Measurements from ENCODE around the gene SLX4IP.

The SLX4IP gene

DNA sequence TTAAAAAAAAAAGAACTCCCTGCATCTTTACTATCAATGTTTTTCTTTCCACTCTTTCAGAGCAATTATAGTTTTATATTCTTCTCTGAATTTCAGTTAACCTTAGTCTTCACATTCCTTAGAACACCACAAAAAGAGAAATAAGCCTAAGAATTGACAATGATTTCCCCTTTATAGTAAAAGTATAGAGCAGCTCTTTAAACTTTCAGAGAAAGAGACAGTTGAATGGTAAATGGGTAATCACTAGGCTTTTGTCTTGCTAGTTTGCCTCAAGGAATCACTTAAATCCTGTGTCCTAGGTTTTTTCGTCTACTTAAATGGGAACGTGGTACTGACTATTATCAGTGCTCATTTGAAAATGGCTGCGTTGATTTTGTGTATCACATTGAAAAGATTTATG is 31.8 kb downstream of the SLX4IP start:
- DNase-seq (ENCODE audit: low read depth) = no peak

DNA sequence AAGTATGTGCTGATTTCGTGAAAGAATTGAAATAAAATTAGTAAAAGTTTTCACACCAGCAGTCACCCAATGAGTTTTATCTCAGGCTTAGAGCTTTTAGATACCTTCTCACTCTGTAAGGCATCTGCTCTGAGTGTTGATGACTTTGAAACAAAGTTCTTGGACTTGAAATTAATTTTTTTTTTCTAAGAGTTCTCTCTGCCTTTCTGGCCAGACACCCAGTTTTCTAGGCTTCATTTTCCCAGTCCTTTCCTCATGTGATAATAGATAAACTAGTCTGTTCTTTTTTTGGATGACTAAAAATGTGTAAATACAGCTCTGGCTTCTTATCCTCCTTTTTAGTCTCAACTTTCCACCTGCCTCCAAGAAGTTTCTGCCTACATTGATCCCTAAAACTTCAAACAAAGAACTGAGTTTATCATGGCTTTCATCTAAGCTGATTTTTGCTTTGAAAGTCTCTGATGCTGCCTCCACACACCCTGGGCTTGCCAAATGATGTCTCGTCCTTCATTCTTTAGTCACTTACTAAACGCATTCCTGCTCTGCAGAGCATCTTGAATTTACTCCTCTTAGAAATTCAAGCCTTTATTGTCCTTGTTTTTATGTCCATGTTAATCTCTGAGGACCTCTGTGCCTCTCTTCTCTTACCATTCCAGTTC is 32.7 kb downstream of the SLX4IP start:
- DNase-seq (ENCODE audit: low read depth) = no peak

DNA sequence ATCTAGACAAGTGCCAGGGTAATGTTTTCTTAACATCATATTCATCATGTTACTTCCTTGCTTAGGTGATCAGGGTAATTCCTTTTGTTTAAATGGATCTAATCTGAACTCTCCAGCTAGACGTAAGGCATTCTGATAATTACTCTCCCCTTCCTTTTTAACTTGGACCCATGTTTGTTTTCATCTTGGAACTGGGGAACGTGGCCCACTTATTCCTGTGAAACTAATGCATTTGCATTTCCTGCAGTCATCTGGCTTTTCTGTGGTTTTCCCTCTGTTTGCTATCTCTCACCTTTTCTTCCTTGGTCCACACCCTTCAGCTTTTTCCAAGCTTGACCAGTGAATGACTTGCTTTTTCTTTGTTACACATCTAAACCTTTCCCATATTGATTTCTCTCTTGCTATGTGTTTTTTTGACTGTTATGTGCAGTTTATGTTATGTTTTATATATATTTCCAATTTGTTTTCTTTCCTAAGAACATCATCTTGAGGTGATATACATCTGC is 33.3 kb downstream of the SLX4IP start:
- no peak for DNase-seq (ENCODE audit: low read depth)

DNA sequence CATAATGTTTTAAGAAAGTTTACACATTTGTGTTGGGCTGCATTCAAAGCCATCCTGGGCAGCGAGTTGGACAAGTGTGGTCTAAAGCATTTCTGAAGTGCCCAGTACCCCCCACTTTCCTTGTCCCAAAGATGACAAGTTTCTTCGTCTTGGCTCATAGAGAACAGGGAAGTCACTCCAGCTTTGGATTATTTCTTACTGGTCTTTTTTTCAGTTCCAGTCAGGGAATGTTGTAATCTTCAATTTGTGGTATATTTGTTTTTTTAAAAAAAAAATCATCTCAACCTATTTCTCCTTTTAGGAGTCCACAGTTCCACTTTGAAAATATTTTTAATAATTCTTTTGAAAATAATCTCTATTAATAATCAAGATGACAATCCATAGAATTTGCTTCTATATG is 34.0 kb downstream of the SLX4IP start:
- DNase-seq (ENCODE audit: low read depth) = no peak

DNA sequence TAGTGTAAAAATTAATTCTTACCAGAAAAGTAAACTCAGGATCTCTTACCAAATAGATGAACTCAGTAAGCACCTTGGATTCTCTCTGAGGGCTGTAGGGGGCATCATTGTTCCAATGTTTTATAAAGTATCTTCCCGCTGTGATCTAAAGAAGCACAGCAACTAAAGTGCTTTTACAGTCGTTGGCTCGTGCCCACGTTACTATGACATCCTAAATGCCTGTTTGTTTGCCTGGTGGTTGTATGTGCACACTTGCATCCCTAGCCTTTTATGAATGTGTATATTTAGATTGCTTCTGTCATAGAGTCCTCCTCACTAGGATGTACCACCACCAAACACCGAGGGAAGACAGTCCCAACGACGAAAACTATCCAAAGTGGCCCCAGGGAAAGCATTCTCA is 34.5 kb downstream of the SLX4IP start:
- DNase-seq (ENCODE audit: low read depth) = peak; percentile 75

DNA sequence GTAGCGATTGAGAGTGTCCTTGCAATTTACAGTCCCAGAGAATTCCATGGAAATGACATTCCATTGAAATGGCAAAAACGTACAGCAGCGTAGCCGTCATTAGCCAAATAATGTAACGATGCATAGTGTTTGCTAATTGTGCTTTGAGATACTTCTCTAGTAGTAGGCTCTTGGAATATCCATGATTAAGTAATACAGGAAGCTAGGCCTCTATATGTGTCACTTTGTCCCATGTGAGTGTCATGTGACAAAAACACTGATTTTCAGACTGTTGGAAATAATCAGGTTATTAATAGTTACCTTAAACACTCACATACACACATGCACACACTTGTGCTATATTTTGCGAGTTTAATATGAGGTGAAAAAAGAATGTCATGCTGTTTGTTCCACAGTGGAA is 35.2 kb downstream of the SLX4IP start:
- no peak for DNase-seq (ENCODE audit: low read depth)

DNA sequence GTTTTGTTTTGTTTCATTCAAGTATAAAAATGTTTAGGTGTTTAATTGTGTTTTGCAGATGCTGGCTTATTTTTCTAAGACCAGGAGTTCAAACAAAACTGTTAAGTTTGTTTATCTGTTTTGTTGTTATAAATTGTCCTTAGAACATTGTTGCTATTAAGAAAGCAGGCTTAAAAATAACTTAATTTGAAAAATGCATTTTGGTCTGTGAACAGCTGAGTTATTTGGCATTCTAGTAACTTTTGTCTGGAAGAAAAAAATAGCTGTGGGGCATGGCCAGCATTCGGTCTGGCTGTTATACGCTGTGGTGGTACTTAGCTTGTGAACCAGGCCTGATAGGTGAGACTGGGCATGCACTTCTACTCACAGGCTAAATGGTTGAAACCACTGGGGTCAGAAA is 37.8 kb downstream of the SLX4IP start:
- DNase-seq (ENCODE audit: low read depth) = no peak

DNA sequence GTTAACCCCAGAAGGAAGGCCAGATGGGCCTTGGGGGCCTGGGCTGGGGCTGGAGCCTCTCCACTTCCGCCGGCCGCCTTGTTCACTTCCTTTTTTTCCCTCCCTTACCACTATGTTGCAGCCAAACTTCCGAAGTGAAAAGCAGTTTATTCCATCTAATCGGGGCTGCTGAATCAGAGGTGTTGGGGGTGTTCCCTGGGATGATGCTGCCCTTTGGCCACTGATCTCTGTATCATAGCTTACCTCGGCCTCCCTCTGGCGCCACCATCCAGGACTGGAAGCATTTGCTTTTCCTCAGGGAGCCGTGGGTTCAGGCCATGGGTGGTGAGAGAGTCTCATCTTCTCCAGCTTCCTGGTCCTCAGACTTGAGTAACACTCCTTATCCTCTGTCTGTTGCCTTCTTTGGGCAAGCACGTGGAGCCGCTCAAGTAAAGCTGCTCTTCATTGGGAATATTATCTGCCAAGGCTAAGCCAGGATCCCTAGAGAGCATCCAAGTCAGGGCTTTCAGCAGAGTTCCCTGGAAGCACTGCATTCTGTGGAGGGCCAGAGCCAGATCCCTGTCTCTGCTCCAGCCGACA is 39.6 kb downstream of the SLX4IP start:
- DNase-seq (ENCODE audit: low read depth) = no peak

DNA sequence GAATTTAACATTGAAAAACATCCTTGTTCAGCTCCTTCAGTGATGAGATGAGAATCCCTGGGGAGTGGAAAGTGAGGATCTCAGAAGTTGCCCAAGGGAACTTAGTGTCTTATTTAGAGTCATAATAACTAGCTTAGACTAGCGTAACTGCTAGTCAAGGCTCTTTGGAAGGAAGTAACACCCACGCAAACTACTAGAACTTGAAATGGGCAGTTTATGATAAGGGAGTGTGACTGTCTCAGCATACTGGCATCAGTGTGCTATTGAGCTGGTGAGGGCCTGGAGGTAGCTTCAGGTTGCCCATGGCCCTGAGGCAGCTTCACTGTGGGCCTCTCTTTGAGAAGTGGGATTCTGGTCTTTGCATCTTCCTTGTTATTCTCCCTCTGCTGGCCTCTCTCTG is 40.1 kb downstream of the SLX4IP start:
- DNase-seq (ENCODE audit: low read depth) = no peak

DNA sequence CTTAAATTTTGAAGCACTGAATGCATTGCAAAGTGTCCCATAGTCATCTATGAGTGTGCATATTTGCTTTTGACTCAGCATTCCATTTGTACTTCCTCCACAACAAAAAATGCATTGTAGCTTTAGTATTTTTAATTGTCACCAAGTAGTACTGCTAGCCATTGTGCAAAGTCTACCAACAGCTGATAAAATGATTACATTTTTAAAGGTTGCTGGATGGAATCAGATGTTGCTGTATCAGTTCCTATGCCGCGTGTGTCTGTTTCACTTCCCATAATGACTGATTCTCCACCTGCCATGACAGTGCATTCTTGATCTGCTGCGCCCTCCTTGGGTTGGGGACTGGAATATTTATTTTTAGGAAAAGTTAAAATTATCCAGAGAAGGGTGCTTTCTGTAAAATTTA is 41.2 kb downstream of the SLX4IP start:
- DNase-seq (ENCODE audit: low read depth) = peak; percentile 46

DNA sequence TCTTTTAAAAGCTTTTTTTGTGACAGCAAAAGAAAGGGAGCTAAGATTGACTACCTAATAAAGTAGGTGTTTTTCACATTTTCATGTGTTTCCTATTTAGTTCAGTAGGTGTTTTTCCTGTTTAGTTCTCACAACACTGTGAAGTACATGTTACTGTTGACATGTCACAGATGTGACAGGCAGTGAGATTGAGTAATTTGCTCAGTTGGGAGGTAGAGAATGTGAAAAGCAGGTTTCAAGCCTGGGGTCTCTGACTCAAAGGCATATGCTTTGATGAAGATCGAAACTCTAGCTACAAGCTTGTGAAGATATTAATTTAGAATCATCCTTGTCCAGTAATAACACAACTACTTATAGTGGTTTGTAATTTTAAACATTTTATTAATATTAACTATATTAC is 43.1 kb downstream of the SLX4IP start:
- no peak for DNase-seq (ENCODE audit: low read depth)

DNA sequence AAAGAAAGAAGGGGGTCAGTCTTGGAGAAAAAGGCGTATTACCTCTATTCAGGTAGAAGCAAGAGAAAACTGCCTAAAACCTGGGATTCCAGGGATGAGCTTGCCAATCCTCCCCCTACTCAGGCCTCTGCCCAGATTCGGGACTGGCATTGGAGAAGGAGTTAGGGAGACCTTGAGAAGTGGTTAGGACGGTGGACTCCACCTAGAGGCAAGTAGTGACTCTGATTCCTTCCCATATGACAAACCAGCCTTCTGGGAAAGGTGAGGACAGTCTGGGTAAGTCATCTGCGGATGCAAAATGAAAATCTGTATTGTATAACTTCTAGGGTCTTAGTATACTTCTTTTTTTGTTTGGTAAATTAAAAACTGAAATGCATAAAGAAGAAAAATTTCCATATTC is 43.8 kb downstream of the SLX4IP start:
- no peak for DNase-seq (ENCODE audit: low read depth)

DNA sequence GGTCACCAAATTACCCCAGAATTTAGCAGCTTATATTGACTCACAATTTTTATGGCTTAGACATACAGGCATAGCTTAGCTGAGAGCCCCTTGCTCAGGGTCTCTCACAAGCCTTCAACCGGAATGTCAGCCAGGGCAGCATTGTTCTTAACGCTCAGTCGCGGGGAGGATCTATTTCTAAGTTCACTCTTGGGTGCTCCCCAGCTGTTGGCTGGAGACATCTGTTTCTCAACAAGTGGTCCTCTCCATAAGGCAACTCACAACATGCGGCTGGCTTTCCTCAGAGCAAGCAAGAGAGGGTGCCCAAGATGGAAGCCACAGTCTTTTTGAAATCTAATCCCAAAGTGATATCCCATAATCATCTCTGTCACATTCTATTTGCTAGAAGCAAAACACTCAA is 46.6 kb downstream of the SLX4IP start:
- DNase-seq (ENCODE audit: low read depth) = no peak

DNA sequence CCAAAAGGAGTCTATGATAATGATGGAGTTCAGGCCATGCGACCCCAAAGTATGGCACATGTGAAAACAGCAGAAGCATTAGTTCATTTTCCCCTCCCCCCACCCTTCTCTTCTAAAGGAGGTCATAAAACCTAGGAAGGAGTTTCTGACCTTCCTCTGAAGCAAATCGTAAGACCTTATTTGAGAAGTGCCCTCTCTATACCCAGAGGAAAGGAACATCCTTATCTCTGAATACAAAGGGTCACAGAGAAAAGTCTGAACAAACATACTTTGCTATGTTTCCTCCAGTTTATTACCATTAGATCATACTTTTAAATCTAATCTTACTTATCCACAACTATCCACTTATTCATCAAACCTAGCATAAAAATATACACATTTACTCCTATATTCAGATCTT is 48.6 kb downstream of the SLX4IP start:
- DNase-seq (ENCODE audit: low read depth) = no peak

DNA sequence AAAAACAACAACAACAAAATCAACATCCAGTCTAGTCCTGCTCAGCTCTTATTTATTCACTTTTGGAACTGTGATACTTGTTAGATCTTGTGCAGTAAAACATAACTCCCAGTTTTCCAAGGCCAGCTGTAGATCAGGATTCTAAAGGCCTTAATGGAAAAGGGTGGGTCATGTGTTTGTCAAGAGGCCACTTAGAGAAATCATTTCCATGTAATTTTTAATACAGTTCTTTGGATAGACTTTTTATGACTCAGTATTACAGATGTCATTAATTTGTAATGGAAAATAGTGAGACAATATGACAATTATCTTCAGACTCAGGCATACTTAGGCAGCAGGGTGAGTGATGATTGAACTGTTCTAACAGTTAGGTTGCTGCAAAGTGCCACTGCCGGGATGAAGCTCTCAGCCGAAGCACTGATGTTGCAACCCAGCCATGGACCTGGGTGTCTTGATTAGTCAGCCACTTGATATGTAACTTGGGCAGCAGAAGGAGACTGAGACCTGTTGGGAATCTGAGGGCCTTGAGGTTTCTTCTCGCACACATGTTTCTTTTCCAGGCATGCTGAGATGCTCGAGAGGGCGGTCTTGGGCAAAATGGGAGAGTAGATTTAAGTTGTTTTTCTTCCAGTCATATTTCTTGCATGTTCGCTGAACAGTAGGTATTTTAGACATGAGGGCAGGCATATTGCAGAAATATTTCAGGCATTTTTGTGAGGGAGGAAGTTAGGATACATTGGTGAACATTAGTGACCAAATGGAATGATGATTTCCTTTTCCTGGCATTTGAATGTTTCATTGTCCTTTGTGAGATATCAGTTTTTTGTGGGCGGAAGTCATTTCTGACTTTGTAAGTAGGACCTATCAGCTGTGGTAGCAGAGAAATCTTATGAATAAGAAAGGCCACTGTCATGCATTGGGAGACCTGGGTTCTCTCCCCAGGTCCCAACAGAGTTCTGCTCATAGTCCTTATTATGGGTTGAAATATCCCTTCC is 52.3 kb downstream of the SLX4IP start:
- peak; percentile 61 for DNase-seq (ENCODE audit: low read depth)

DNA sequence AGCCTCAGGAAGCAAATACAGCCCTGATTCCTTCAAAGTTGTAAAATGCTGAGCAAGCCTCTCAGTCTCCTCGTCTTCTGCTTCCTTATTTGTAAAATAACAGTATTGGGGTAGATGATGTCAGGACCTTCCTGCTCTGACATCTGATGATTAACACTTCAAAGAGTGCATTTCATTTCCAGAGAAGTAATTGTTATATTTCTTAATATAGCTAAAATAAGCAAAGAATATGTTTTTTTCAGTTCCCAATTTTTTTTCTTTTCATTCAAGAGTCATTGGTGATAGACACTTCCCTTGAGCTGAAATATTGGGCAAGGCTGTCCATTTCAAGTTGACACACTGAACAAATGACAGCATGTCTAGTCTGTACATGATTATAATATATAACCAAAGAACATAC is 53.4 kb downstream of the SLX4IP start:
- no peak for DNase-seq (ENCODE audit: low read depth)

DNA sequence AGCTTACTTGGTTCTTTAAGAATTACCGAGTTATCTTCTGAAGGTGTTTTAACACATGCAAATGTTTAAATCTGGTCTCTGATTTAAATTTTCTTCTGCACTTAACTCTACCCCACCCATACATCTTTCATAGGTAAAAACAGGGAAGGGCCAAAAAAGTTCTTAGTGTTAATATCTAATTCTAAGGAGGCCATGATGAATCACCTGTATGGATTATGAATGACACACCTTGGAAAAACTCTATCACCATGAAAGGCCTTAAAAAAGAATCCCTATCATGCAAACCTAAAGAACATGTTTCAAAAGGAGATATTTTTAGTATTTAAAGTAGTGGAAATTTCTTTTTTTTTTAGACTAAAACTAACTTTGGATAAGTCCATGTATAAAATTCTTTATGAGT is 54.7 kb downstream of the SLX4IP start:
- DNase-seq (ENCODE audit: low read depth) = no peak

DNA sequence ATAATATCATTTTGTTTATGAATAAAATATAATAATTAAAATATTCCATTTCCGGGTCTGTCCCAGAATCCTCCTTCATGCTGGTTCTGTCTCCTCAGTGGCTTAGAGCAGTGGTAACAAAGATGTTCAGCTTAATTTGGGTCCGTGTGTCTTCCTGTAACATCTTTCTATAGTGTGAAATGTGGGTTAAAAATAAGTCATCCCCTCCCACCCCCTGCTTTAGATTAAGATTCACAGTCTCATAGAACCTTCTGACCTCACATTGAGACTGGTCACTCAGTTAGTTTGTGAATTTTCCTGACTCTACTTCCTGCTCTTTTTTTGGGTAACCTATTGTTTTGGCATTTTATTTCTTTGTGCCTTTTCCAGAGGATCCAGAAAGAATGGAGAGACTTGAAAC is 55.2 kb downstream of the SLX4IP start:
- no peak for DNase-seq (ENCODE audit: low read depth)

DNA sequence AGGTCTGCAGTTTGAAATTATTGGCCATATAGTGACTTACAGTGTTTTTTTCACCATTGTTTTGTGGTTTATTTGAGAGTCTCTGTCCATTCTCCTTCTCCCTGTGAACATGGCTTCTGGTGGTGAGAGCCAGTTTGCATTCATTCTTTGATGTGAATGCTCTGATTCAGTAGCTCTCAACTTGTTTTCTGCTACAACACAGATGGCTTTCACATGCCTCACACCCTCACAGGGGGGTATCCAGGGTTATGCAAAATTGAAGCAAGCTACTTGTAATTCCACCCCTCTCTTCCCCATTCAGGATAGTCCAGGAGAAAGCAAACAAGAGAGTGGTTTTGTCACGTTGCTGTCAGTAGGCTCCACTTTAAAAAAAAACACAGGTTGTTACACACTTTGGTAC is 55.6 kb downstream of the SLX4IP start:
- DNase-seq (ENCODE audit: low read depth) = no peak

DNA sequence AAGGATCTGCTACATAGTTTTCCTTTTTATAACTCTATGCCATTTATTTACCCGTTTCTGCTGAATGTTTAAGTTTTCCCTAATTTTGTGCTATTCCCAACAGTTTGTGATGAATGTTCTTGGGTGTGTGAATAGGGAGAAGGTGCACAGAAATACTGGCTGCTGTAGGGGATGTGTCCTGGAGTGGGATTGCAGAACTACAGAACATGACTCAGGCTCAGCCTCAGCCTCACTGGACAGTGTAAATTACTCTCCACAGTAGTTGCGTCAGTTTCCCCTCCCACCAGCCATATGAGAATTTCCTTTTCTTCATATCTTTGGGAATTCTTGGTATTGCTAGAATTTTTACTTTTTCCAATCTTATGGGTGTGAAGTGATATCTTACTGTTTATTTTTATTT is 57.0 kb downstream of the SLX4IP start:
- peak; percentile 42 for DNase-seq (ENCODE audit: low read depth)

DNA sequence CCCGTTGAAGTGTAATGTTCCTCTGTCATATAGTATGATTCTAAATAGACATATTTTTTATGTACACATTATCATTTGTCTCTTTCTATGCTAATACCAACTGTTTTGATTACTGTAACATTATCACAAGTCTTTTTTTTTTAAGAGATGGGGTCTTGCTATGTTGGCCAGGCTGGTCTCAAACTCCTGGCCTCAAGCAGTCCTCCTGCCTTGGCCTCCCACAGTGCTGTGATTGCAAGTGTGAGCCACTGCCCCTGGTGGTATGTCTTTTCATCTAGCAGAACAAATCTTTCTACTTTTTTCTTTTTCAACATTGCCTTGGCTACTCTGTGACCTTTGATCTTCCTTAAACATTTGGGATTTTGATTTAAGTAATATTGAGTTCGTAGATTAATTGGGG is 57.7 kb downstream of the SLX4IP start:
- no peak for DNase-seq (ENCODE audit: low read depth)

DNA sequence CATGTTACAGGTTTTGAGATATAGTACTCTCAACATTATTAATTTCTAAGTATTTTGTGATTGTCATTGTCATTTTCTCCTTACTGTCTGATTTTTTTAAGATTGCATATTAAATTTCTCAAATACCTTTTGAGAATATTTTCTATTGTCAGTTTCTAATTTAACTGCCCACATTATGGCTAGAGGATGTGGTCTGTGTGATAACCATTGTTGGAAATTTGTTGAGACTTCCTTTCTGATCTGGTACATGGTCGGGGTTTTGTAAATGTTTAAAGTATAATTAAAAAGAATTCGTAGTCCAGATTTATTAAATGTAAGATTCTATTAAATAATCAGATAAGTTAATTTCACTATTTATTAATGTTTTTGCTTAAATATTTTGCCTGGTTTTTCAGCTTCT is 60.1 kb downstream of the SLX4IP start:
- no peak for DNase-seq (ENCODE audit: low read depth)

DNA sequence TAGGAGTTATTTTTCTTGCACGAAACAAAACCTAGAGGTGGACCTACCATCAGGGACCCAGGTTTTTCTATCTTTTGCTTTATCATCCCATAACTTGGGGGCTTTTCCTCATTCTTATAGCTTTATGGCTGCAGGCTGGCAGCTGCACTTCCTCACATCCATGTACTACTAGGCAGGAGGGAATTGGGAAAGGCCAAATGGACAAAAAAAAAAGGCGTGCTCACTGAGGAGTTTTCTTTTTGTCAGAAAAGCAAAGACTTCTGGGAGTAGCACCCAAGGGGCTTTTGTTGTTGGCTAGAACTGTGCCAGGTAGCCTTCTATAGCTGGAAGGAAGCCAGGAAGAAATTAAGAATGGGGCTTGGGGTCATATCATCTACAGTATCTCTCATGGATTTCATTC is 61.4 kb downstream of the SLX4IP start:
- no peak for DNase-seq (ENCODE audit: low read depth)

Data from ELR (cell line).